ENCODE measurements around the gene HS3ST3B1. TPM values are rescaled to one million over a fixed set of nuclear protein-coding genes. Genes with fewer than 3 reads are reported as not detected.

HS3ST3B1 gene
- total and polyA plus RNA-seq, 12 donors: 0.73 to 5.9 (median 2.0) TPM

DNA sequence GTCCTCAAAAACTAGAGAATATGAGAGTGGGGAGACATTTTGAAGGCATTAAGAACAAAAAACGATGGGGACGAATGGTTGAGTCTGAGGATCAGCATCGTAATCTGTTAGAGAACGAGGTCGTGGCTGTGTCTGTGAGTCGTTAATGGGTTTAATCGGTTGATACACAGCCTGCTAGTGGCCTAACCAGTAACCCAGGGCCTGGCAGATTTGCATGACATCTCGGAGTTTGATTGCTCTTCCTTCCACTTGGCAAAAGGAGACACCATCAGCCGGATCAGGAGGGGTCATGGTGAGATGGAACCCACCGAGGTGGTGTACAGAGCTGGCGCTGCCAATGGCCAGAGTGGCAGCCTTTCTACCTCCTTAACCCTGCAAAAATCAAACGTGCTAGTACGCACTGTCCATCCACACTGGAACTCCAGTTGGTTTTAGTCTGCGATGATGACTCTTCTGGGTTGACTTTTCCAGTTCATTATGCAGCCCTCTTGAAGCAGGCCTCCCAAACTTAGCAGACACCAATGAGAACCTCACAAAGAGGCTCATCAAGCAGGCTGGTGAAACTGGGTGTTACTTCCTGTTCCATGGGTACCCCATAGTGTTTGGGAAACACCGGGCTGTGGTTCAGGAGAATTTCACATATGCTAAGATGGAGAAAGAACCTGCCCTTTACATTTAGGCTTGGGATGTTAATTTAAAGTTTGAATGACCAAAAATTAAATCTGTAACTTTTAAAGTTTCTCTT is 4.1 kb downstream of the HS3ST3B1 start:
- TF ChIP-seq, protein P1, sequence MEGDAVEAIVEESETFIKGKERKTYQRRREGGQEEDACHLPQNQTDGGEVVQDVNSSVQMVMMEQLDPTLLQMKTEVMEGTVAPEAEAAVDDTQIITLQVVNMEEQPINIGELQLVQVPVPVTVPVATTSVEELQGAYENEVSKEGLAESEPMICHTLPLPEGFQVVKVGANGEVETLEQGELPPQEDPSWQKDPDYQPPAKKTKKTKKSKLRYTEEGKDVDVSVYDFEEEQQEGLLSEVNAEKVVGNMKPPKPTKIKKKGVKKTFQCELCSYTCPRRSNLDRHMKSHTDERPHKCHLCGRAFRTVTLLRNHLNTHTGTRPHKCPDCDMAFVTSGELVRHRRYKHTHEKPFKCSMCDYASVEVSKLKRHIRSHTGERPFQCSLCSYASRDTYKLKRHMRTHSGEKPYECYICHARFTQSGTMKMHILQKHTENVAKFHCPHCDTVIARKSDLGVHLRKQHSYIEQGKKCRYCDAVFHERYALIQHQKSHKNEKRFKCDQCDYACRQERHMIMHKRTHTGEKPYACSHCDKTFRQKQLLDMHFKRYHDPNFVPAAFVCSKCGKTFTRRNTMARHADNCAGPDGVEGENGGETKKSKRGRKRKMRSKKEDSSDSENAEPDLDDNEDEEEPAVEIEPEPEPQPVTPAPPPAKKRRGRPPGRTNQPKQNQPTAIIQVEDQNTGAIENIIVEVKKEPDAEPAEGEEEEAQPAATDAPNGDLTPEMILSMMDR (IDR thresholded peaks at IDR 0.05): no peak
- no peaks in the 10 kb centered on the region for H3K9me3 ChIP-seq
- WGBS, 2 donors: 58 to 62% methylated on average over 15 of the region's 15 CpGs
- peaks cover 0 to 87% (median 69%) of the 10 kb centered on the region in 7 donors for H3K27me3 ChIP-seq
- H3K4me3 ChIP-seq: peak overlapping the region in 3 of 10 donors; percentile 68 to 80 (median 68)
- no peak for ATAC-seq
- peaks cover 5 to 60% (median 48%) of the 10 kb centered on the region in 9 donors for H3K4me1 ChIP-seq
- intact Hi-C loops (cut with DNase I): loop anchor here (5.0 to 10.0 kb wide), 11 partner anchors 93 to 970 kb away; partner anchors contain the start of gene COX10 (in 4 of the 10)
- H3K36me3 ChIP-seq: no peaks in the 10 kb centered on the region
- no peak for DNase-seq
- no peak overlapping the region for H3K27ac ChIP-seq

DNA sequence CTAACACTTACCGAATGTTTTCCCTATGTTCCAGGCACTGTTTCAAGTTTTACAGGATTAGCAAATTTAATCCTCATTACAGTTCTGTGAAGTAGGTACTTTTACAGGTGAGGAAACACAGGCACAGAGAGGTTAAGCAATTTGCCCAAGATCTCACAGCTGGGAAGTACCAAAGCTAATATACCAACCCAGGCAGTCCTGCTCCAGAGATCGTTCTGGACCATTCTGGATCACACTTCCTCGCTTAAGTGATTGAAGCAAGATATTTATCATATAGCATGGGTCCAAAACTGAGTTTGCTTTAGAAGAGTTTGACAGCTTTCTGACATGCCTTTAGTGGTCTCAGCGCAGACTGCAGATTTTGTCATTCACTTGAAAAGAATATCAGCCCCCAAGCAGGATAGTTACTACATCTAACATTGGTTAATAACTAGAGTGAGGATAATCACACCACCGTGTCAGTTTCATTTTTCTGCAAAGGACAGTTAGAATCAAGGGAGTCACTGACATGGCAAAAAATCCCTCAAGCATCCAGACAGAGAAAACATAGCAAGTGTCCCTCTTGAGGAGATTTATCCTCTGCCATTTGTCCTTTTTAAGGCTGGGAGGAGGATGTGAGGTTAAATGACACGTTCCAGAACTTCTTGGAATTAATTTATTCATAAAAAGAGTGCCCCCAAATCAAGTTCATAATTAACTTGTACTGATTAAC is 5.1 kb downstream of the HS3ST3B1 start:
- TF ChIP-seq, protein P1 (IDR thresholded peaks at IDR 0.05): no peak
- intact Hi-C loops (cut with DNase I): loop anchor here in 4 of 10 donors (10.0 kb wide), 5 partner anchors 101 to 971 kb away; partner anchors contain the start of gene COX10 (in 1 of the 4)
- DNase-seq: no peak
- Histone ChIP-seq H3K9me3 (no peaks in the 10 kb centered on the region), H3K36me3 (no peaks in the 10 kb centered on the region), H3K27me3 (peaks cover 0 to 86% (median 69%) of the 10 kb centered on the region in 7 donors), H3K27ac (no peak overlapping the region), H3K4me3 (no peak overlapping the region), H3K4me1 (peaks cover 5 to 63% (median 49%) of the 10 kb centered on the region in 9 donors)
- WGBS, 2 donors: 76 to 77% methylated on average over 6 of the region's 6 CpGs
- no peak for ATAC-seq

DNA sequence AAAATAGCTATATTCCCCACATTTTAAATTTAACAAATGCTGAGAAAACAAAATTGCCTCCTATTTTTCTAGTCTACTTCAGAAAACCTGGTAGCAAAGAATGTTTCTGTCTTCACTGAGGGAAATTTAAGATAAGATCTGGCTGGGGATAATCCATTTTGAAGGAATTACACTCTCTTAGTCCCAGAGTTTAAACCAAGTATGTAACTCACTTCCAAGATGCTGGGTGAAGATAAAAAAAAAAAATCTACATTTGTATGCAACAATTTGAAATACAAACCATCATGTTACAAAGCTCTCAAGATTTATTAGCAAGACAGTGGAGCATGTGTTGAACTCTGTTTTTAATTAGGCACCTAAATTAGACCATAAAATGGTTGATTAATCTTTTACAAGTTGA is 5.7 kb downstream of the HS3ST3B1 start:
- Histone ChIP-seq H3K4me3 (no peak overlapping the region), H3K36me3 (no peaks in the 10 kb centered on the region), H3K9me3 (no peaks in the 10 kb centered on the region), H3K27me3 (peaks cover 0 to 80% (median 63%) of the 10 kb centered on the region in 7 donors), H3K27ac (no peak overlapping the region), H3K4me1 (peaks cover 5 to 63% (median 49%) of the 10 kb centered on the region in 9 donors)
- intact Hi-C loops (cut with DNase I): loop anchor here in 4 of 10 donors (10.0 kb wide), 5 partner anchors 102 to 972 kb away; partner anchors contain the start of gene COX10 (in 1 of the 4)
- TF ChIP-seq, protein P1 (IDR thresholded peaks at IDR 0.05): no peak
- ATAC-seq: no peak
- DNase-seq: no peak

DNA sequence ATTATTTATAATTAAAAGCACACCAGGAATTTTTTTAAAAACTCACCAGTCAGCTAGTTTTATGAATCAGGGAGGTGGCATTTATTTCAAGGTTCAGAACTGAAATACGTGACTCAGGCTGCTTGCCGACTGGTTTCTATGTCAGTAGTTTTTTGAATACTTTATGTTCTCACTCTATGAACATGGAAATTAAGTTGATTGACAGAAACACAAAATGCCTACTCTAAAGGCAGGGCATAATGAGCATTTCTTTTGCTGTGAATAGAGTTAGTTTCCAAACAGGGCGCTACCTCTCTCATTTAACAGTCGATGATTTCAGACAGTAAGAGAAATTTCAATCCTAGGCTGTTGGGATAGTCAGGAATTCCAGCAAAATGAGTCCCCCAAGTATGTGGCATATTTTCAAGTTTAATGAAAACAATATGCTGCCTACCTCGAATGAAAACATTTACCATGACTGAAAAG is 6.7 kb downstream of the HS3ST3B1 start:
- DNase-seq (no peak), ATAC-seq (no peak)
- Histone ChIP-seq H3K4me3 (no peak overlapping the region), H3K27ac (no peak overlapping the region), H3K36me3 (no peaks in the 10 kb centered on the region), H3K9me3 (no peaks in the 10 kb centered on the region), H3K4me1 (peaks cover 5 to 64% (median 45%) of the 10 kb centered on the region in 9 donors), H3K27me3 (peaks cover 0 to 70% (median 60%) of the 10 kb centered on the region in 7 donors)
- intact Hi-C loops (cut with DNase I): loop anchor here in 4 of 10 donors (10.0 kb wide), 5 partner anchors 103 to 973 kb away; partner anchors contain the start of gene COX10 (in 1 of the 4)
- 68 to 73% methylated on average over 5 of the region's 5 CpGs for WGBS, 2 donors
- TF ChIP-seq, protein P1 (IDR thresholded peaks at IDR 0.05): no peak
